ENCODE measurements around the gene RALBP1.

DNA sequence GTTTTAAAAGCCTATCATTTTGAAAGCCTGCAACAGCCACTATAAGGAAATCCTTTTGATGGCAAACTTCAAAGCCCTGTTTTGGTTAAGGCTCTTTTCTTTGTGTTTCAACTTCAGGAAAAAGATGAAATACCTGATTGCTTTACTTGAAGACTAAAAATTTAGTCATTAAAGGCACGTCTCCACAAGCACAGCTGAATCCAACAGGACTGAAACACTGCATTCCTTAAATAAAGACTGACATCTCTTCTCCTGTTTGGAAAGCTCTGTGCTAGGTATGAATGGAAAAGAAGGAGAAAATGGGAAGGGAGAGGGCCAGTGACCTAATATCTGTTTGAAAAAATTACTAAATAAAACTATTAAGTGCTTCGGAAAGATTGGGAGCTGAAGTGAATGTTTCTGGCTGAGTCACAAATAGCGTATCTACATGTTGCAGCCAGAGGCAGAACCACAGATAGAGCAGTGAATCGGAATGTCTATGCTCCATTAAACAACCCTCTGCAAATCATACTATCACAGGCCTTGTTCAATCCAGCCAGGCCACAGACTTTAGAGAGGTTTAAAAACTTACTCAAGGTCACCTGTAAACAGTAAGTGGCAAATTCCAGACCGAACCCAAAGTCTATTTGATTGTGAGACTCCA, 21.1 kb upstream of the RALBP1 start:
- TF ChIP-seq CTCF (IDR thresholded peaks at IDR 0.05) (no peak), SIN3A (IDR thresholded peaks at IDR 0.05; ENCODE audit: borderline replicate concordance, insufficient read depth, low read depth, low read length) (no peak), POLR2AphosphoS5 (IDR thresholded peaks at IDR 0.05; ENCODE audit: low read depth, low read length) (no peak), TCF7L2 (IDR thresholded peaks at IDR 0.05; ENCODE audit: low read depth, low read length) (no peak)
- TF ChIP-seq, protein P1, sequence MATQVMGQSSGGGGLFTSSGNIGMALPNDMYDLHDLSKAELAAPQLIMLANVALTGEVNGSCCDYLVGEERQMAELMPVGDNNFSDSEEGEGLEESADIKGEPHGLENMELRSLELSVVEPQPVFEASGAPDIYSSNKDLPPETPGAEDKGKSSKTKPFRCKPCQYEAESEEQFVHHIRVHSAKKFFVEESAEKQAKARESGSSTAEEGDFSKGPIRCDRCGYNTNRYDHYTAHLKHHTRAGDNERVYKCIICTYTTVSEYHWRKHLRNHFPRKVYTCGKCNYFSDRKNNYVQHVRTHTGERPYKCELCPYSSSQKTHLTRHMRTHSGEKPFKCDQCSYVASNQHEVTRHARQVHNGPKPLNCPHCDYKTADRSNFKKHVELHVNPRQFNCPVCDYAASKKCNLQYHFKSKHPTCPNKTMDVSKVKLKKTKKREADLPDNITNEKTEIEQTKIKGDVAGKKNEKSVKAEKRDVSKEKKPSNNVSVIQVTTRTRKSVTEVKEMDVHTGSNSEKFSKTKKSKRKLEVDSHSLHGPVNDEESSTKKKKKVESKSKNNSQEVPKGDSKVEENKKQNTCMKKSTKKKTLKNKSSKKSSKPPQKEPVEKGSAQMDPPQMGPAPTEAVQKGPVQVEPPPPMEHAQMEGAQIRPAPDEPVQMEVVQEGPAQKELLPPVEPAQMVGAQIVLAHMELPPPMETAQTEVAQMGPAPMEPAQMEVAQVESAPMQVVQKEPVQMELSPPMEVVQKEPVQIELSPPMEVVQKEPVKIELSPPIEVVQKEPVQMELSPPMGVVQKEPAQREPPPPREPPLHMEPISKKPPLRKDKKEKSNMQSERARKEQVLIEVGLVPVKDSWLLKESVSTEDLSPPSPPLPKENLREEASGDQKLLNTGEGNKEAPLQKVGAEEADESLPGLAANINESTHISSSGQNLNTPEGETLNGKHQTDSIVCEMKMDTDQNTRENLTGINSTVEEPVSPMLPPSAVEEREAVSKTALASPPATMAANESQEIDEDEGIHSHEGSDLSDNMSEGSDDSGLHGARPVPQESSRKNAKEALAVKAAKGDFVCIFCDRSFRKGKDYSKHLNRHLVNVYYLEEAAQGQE (IDR thresholded peaks at IDR 0.05; ENCODE audit: insufficient read depth in 1 of 2, low read depth in 2 of 2, low read length in 1 of 2), result no peak

Measured in Panc1 (cell line).